GOT3 (cell line): ENCODE results near the gene EPHA3.

ENCODE experiments used
- DNase-seq: peaks from one replicate; lab custom pipeline; 2025; ENCODE audit warnings: mixed read lengths; lab: John Stamatoyannopoulos, UW

The EPHA3 gene

DNA sequence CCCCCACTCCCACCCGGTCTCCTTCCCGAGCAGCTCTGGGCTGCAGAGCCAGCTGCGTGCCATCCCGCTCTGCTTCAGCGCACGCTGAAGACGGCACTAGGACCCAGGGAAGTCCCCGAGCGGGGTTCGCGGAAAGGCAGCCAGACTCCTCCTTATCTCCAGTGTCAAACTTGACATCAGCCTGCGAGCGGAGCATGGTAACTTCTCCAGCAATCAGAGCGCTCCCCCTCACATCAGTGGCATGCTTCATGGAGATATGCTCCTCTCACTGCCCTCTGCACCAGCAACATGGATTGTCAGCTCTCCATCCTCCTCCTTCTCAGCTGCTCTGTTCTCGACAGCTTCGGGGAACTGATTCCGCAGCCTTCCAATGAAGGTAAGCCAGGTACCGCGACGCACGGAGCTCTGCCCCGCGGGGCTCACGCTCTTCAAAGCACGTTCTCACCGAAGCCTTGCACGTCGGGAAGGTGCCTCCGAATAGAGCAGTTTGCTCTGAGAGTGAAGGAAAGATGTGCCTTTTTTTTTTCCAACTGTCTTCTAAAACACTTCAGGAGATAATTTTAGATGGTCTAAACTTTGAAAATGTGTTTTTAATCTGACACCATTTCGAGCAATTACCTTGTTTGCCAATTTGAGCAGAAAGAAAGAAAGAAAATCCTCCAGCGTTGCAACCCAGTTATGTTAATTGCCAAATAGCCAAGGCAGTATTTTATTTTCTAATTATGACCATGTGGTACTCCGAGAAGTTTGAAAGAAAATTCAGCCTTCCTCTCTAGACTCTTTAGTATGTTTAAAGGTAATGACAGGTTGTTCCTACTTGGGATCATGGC lies at the start of gene EPHA3:
Gene EPHA3 (plus strand): TSS at position 161 of the 830 bp plus-strand sequence. CDS start 128 bp downstream, at position 289.
- DNase-seq: peak; percentile 23

- no peak for DNase-seq
Measured at GRCh38 chr3:89058371-89058770, 49.0 kb upstream of the EPHA3 start.

DNA sequence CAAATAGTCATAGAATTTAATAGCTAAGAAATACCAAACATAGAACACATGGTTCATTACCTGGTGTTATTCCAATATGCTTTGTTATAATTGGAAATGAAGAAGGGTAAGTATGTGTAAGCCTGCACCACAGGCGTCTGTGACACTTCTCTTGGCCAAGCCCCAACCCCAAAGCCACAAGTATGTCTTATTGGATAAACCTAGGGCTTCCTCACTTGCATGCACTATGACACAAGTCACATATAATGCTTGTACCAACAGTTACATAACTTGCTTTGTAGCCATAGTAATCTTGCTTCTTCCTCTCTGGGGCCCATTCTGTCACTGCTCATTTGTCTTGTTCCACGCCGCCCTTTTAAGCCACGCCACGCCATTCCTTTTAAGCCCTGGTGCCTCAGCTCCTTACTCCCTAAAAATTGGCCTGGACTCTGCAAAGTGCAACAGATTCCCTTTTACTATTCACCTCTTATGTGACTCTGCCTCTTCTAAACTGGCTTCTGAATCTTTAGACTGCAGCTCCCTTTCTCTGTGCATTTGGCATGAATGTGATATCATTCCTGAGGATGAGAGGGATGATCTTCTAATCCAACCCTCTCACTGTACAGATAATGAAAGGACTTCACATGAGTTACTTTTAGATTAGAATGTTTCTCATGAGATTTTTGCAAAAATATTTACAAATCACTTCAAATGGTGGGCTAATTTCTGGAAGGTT lies 48.1 kb upstream of the EPHA3 start:
- DNase-seq: no peak

- DNase-seq: no peak
Measured at GRCh38 chr3:89061259-89061658, 46.2 kb upstream of the EPHA3 start.

GRCh38 chr3:89067736-89068135 lies 39.7 kb upstream of the EPHA3 start:
- no peak for DNase-seq

- DNase-seq: no peak
Measured at GRCh38 chr3:89072642-89073041, 34.8 kb upstream of the EPHA3 start.

DNA sequence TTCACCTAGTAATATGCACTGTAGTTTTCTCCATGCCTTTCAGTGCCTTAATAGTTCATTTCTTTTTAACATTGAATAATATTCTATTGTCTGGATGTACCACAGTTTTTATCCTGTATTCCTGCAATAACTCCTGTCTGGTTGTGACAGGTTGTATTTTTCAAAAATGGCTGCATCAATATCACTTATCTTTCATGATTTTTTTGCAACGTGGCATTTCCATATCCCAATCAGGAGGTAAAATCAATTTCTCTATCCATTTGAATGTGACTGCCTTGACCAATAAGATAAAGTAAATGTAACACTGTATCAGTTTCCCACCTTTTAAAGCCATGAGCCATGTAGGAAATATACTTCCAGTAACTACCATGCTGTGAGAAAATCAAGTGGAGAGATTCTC lies 27.5 kb upstream of the EPHA3 start:
- DNase-seq: no peak

DNA sequence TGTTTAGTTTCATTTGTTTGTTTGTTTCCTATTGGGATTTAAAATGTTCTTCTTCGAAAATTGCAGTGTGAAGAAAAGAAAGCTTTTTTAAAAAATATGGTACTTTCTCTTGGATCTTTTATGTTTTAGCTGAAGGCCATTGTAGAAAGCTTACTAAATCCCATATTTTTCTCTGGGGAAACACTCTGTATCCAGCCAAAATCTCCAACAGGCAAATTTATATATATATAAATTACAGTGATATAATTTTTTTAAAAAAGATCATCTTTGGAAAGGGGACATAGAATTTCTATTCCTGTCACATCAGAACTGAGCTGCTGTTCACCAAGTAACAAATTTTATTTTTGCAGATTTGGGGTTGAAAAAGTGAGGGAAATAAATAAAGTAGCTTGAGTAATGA lies 19.6 kb upstream of the EPHA3 start:
- no peak for DNase-seq

GRCh38 chr3:89098173-89098572 lies 9.2 kb upstream of the EPHA3 start:
- DNase-seq: no peak

GRCh38 chr3:89098964-89099585 lies 8.3 kb upstream of the EPHA3 start:
- no peak for DNase-seq

DNA sequence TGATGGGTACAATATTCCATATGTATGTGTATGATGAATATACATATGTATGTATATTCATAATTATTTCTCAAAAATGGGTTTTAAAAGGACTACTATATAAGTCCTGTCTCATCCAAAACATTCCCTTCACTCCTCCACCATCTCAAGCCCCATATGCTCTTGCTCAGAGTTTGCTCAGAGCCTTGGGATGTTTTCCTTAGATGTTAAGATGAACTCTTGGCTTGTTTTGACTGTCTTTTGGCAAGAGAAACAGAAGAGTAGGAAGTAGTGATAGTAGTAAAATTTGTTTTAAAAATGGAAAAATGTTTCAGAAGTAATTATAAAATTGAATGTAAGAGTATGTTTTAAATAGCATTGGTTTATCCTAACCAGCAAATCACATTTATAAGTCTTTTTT lies 6.2 kb upstream of the EPHA3 start:
- DNase-seq: no peak

DNA sequence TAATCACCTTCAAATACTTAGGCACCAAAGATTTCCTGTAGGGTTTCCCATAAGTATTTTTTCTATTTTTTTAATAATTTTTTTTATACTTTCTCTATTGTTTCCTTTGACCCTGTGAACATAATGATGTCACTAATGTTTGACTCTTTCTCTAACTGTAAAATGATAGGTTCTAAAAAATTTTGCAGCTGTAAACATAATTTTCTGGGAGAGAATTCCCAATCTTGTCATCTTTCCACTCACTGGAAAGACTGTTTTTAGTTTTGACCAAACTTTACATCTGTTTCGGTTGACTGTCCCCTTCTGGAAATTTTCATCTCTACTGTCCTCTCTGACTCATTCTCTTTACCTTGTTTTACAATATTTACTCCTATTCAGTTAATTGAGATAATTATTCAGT lies 5.5 kb upstream of the EPHA3 start:
- no peak for DNase-seq

- no peak for DNase-seq
Measured at GRCh38 chr3:89104499-89104898, 2.9 kb upstream of the EPHA3 start.

DNA sequence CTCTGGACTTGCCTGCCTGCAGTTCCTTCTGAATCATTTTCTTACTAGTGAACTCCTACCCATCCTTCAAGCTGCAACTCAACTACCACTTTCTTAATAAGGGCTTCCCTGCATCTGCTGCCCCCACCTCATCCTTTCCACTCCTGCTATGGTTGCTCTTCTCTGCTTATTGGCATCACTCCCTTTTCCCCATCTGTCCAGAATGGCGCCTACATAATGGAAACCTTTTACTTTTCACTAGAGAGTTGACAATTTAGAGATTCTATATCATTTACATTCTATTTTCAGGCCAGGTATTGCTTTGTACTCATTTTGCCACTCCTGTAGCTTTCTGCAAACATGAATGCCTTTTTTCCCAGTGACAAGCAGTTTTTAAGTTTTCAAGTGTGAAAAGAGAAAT lies 1.9 kb upstream of the EPHA3 start:
- DNase-seq: no peak

- DNase-seq: no peak
Measured at GRCh38 chr3:89108291-89108550, 800 bp downstream of the EPHA3 start.

- DNase-seq: no peak
Measured at GRCh38 chr3:89113344-89113743, 5.9 kb downstream of the EPHA3 start.

DNA sequence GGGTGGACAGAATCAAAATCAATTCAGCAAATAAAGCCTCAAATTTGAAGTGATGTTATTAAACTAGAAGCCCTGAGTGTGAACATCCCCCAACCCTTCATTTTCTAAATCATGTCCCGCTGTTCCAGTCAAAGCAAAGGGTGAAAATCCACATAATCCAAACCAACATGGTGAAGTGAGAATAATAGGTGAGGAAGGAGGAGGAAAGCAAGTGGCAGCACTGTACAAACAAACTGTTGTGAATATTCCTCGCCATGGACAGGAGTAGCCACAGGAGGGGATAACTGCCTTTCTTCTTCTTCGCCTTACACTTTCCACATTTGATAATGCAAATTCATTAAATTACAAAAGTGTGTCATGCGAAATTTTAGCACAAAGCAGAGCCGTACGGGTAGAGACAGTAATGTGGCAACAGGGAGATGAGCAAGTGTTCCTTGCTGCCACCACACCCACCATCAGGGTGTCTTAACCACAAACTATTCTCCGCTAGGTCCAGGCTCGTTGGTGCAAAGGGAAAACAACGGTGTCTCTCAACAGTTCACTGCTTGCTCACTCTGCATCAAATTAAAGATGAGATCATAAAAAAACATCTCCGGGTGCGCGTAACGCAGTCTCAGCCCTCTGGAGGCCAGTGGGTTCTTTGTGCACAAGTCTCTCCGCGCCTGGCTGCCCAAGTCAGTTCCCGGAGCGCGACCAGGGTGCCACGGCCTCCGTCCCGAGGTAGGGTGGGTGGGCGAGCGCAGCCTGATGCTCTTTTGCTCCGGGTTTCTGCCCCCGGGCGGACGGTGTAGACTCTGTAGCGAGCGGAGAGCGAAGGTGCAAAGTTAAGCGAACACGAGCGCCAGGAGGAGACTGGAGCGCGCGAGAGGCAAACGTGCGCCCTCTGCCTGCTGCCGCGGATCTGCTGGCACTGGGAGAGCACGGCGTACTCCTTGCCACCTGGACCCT lies 6.7 kb downstream of the EPHA3 start:
- peak; percentile 5 for DNase-seq

DNA sequence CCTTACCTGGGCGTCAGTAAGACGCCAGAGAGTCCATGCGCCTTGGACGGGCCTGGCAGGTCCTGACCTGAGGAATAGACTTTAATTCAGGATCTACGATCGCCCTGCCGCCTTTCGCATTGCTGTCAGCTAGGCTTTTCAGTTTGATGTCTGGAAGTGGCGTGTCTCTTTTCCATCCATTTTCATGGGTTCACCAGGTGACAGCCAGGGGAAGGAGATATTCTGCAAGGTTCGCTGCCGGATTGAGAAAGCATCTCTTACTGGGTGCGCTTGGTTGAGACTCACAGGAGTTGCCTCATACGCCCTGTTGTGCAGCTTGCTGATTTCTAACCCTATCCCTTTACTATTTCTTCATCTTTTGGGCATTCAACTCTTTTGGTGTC lies 7.4 kb downstream of the EPHA3 start:
- no peak for DNase-seq

GRCh38 chr3:89116476-89116875 lies 9.1 kb downstream of the EPHA3 start:
- DNase-seq: no peak

- DNase-seq: no peak
Measured at GRCh38 chr3:89138048-89138447, 30.6 kb downstream of the EPHA3 start.

GRCh38 chr3:89139870-89140269 lies 32.4 kb downstream of the EPHA3 start:
- no peak for DNase-seq

DNA sequence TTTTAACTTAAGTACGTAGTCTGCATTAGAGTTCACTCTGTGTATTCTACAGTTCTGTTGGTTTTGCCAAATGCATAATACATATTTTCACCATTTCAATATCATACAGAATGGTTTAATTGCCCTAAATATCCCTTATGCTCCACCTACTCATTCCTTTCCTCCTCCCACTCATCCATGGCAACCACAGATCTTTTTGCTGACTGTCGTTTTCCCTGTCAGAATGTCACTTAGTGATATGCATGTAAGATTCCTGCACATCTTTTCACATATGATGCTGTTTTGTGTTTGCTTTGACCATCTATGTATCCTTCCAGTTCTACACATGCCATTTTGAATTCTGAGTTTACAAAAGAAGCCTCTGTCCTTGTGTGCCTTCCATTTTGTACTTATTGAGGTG lies 36.7 kb downstream of the EPHA3 start:
- no peak for DNase-seq
